Fibroblast of villous mesenchyme (primary cell): ENCODE measurements around the gene TMEM14B. TPM values are rescaled to one million over a fixed set of nuclear protein-coding genes. Genes with fewer than 3 reads are reported as not detected.
A peak's percentile ranks its signal among the peaks of the same experiment; 100 is the strongest.

Source experiments
- DNase-seq: peaks from one replicate; pipeline ENCODE4 v3.0.0-alpha.2; 2010; ENCODE audit warnings: low read depth
- H3K4me3 ChIP-seq: 2 replicates; pipeline ENCODE4 v1.5.1; 2011; ENCODE audit warnings: low read depth, mild to moderate bottlenecking, low read length
- total RNA-seq: library from RNA; depleted of rRNA; stranded (reverse); fragments of >200 nt; gene quantifications from 2 replicates; pipeline ENCODE4 v1.2.3, GENCODE V29; 2012
- TF ChIP-seq, protein P1 (sequence below): IDR thresholded peaks from 2 replicates; pipeline ENCODE4 v1.5.1; 2012; ENCODE audit warnings: low read depth, mild to moderate bottlenecking, low read length; ENCODE audit not compliant: insufficient read depth

Gene TMEM14B
- total RNA-seq, 1 donor: 79.0 TPM

DNA sequence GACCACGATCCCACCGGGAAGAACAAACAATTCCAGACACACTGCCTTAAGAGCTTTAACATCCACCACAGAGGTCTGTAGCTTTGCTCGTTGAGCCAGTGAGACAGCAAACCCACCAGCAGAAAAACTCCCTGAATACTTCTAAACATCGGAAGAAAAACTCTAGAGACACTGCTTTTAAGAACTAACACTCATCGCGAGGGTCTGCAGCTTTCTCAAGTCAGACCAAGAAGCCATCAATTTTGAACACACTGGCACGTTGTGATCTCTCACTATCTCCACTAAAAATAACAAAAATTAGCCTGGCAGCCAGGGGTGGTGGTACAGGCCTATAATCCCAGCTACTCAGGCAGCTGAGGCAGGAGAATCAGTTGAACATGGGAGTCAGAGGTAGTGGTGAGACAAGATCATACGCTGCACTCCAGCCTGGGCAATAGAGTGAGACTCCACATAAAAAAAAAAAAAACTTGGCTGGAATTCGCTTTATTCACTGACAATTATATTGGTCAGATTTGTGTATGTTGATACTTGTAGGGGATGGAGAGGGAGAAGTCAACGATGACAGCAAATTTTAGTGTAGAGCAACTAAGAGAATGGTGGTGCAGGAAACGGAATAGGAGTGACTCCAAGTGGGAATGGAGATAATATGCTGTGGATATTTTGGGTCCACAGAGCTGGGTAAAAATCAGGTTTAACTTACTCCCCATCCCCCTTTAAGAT, 25.6 kb upstream of the TMEM14B start:
- DNase-seq: no peak
- TF ChIP-seq, protein P1, sequence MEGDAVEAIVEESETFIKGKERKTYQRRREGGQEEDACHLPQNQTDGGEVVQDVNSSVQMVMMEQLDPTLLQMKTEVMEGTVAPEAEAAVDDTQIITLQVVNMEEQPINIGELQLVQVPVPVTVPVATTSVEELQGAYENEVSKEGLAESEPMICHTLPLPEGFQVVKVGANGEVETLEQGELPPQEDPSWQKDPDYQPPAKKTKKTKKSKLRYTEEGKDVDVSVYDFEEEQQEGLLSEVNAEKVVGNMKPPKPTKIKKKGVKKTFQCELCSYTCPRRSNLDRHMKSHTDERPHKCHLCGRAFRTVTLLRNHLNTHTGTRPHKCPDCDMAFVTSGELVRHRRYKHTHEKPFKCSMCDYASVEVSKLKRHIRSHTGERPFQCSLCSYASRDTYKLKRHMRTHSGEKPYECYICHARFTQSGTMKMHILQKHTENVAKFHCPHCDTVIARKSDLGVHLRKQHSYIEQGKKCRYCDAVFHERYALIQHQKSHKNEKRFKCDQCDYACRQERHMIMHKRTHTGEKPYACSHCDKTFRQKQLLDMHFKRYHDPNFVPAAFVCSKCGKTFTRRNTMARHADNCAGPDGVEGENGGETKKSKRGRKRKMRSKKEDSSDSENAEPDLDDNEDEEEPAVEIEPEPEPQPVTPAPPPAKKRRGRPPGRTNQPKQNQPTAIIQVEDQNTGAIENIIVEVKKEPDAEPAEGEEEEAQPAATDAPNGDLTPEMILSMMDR: no peak
- peak overlapping the region; percentile 90 for H3K4me3 ChIP-seq

GRCh38 chr6:10722570-10722819, 25.1 kb upstream of the TMEM14B start:
- H3K4me3 ChIP-seq: peak overlapping the region; percentile 90
- DNase-seq: no peak
- TF ChIP-seq, protein P1: no peak

- DNase-seq: peak; percentile 99
- peak within 1 kb of the TSS; percentile 90 for H3K4me3 ChIP-seq
- TF ChIP-seq, protein P1: no peak
These were observed 24.6 kb upstream of the TMEM14B start, which contains the start of gene TMEM14C for GRCh38 chr6:10722820-10723566. TMEM14C (plus strand) TSS chr6:10723070; CDS start chr6:10724614, 1,544 bp downstream.

DNA sequence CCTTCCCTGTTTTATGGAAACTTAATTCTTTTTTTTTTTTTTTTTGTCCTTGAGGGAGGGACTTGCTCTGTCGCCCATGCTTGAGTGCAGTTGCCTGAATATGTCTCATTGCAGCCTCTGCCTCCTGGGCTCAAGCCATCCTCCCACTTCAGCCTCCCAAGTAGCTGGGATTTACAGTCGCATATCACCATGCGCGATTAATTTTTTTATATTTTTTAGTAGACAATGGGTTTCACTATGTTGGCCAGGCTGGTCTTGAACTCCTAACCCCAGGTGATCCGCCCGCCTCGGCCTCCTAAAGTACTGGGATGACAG, 24.1 kb upstream of the TMEM14B start:
- no peak for DNase-seq
- peak overlapping the region; percentile 90 for H3K4me3 ChIP-seq
- TF ChIP-seq, protein P1: no peak

DNA sequence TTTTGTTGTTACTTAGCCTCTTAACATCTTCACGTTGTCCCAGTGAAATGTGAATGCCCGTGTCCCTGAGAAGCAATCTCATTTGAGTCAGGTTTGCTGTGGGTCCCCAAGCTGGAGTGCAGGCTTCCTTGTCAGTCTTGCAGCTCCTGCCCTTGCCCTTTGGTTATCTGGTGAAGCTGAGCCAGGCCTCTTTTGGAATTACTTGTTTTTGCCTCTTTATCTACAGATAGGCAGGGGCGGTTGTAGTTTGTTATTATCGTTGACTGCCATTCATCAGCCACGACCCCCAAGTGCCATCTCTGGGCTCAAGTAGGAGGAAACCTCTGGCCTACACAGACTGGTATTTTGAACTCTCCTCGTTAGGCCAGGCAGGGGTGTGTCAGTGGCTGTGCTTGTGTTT, 22.6 kb upstream of the TMEM14B start:
- TF ChIP-seq, protein P1: no peak
- no peak overlapping the region for H3K4me3 ChIP-seq
- DNase-seq: no peak

GRCh38 chr6:10725716-10726115, 21.9 kb upstream of the TMEM14B start:
- H3K4me3 ChIP-seq: no peak overlapping the region
- TF ChIP-seq, protein P1: no peak
- DNase-seq: no peak
